Lung (tissue), 12 donors: ENCODE data around the gene ADGRF1. TPM values are rescaled to one million over a fixed set of nuclear protein-coding genes. Genes with fewer than 3 reads are reported as not detected.

Experiments
- ATAC-seq: fragments of 200-7000 bp; cut with Tn5 transposase; one replicate; pipeline ENCODE4 v1.9.1; 2020; ENCODE audit warnings: moderate number of reproducible peaks; ENCODE audit not compliant: insufficient read depth, low FRiP score
- DNase-seq, 3 donors: peaks; one replicate each; pipeline ENCODE4 v3.0.0-alpha.2; 2013 to 2017
- H3K27ac ChIP-seq, 2 donors: one replicate each; pipeline ENCODE4 v1.5.1; 2013; ENCODE audit warnings: mild to moderate bottlenecking in 2 of 2, moderate library complexity in 2 of 2, control low read depth in 1 of 2, inconsistent platforms in 1 of 2, low read depth in 1 of 2, low read length in 1 of 2
- H3K27me3 ChIP-seq, 3 donors: one replicate each; pipeline ENCODE4 v1.5.1; 2013; ENCODE audit warnings: low read length in 2 of 3; ENCODE audit not compliant: control insufficient read depth in 3 of 3, insufficient read depth in 3 of 3
- H3K36me3 ChIP-seq, 4 donors: one replicate each; pipeline ENCODE4 v1.5.1; 2013; ENCODE audit warnings: low read length in 4 of 4, mild to moderate bottlenecking in 1 of 4, moderate library complexity in 1 of 4; ENCODE audit not compliant: control insufficient read depth in 4 of 4, insufficient read depth in 4 of 4
- H3K4me1 ChIP-seq, 5 donors: one replicate each; pipeline ENCODE4 v1.5.1; 2013; ENCODE audit warnings: low read length in 5 of 5, mild to moderate bottlenecking in 2 of 5, moderate library complexity in 1 of 5; ENCODE audit not compliant: control insufficient read depth in 5 of 5, insufficient read depth in 5 of 5
- H3K4me3 ChIP-seq: one replicate; pipeline ENCODE4 v1.5.1; 2013; ENCODE audit warnings: mild to moderate bottlenecking, control low read depth, moderate library complexity
- H3K9ac ChIP-seq, 2 donors: one replicate each; pipeline ENCODE4 v1.5.1; 2013; ENCODE audit warnings: low read length in 2 of 2, control low read depth in 1 of 2; ENCODE audit not compliant: insufficient read depth in 1 of 2
- H3K9me3 ChIP-seq, 4 donors: one replicate each; pipeline ENCODE4 v1.5.1; 2013; ENCODE audit warnings: low read length in 3 of 4, mild to moderate bottlenecking in 1 of 4, moderate library complexity in 1 of 4; ENCODE audit not compliant: control insufficient read depth in 4 of 4, insufficient read depth in 3 of 4
- WGBS, 2 donors: extraction: QIAGEN DNeasy Blood & Tissue Kit; methylation state at CpG; one replicate each; pipeline ENCODE4 v1.1.7; 2013; 5-methylcytosine and 5-hydroxymethylcytosine counted together
- polyA plus RNA-seq, 2 donors: library from polyadenylated mRNA; stranded (reverse); fragments of 200-250 nt; gene quantifications; one replicate each; pipeline ENCODE4 v1.2.1, GENCODE V29; 2013
- total RNA-seq, 2 donors: library from RNA; depleted of rRNA in 1 of 2; stranded (reverse); fragments of >200 nt in 1 of 2; gene quantifications; one replicate each; pipeline ENCODE4 v1.2.1, GENCODE V29; 2014 to 2021
- TF ChIP-seq, protein P1 (sequence below): IDR thresholded peaks from 2 replicates; pipeline ENCODE4 v1.5.1; 2012; ENCODE audit warnings: mild to moderate bottlenecking; ENCODE audit errors: control extremely low read depth, extremely low read depth
- donor health status: control.
- donor health status: control.
- donor health status: Bipolar disorder and iron deficiency.
- donor health status: healthy.
- donor health status: DM: yes; HTN: yes; CAD: no.

ADGRF1 gene
- total and polyA plus RNA-seq, 4 donors = 4.0 to 23.3 (median 12.6) TPM

DNA sequence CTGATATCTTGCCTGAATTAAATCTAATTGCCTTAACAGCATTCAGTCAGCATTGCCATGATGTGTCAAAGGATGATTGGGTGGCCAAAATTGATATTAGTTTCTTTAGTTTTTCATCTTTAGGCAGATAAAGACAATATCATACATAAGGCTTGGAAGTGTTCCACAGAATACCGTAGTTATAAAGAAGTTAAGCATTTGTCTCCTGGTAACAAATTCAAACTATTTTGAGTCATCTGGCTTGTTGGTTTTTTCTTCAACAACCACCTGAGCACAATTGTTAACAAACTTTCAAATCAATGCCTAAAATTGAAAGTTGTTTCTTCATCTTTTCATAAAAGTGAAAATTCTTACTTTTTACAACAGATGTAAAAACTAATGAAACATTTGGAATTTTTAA is 72.9 kb downstream of the ADGRF1 start:
- Histone ChIP-seq H3K36me3 (no peaks in the 10 kb centered on the region), H3K4me3 (no peak overlapping the region), H3K27me3 (no peaks in the 10 kb centered on the region), H3K9me3 (no peaks in the 10 kb centered on the region), H3K9ac (no peak overlapping the region), H3K4me1 (peaks cover 0 to 5% (median 0%) of the 10 kb centered on the region in 5 donors), H3K27ac (no peak overlapping the region)
- 54 to 63% methylated on average over 1 of the region's 1 CpG for WGBS, 2 donors
- DNase-seq (no peak), ATAC-seq (no peak)
- TF ChIP-seq, protein P1, sequence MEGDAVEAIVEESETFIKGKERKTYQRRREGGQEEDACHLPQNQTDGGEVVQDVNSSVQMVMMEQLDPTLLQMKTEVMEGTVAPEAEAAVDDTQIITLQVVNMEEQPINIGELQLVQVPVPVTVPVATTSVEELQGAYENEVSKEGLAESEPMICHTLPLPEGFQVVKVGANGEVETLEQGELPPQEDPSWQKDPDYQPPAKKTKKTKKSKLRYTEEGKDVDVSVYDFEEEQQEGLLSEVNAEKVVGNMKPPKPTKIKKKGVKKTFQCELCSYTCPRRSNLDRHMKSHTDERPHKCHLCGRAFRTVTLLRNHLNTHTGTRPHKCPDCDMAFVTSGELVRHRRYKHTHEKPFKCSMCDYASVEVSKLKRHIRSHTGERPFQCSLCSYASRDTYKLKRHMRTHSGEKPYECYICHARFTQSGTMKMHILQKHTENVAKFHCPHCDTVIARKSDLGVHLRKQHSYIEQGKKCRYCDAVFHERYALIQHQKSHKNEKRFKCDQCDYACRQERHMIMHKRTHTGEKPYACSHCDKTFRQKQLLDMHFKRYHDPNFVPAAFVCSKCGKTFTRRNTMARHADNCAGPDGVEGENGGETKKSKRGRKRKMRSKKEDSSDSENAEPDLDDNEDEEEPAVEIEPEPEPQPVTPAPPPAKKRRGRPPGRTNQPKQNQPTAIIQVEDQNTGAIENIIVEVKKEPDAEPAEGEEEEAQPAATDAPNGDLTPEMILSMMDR = no peak

DNA sequence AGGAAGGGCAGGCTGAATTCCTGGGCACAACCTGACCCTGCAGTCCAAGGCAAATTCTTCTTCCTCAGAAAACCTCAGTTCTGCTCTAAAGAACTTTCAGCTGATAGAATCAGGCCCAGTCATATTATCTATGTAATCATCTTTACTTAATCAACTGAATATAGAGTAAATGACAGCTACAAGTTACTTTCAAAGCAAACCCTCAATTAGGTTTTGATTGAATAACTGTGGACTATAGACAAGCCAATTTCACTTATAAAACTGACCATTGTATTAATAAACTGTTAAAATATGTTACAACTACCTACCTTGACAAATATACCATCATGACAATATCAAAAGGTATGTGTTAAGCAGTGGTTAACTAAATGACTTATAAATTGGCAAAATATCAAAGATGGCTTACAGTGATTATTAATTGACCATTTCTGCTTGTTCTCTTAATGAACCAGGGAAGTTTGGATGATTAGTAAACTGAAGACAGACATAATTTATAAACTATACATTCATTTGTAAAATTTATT is 74.2 kb downstream of the ADGRF1 start:
- ATAC-seq = no peak
- no peaks in the 10 kb centered on the region for H3K27me3 ChIP-seq
- TF ChIP-seq, protein P1 = no peak
- no peak overlapping the region for H3K27ac ChIP-seq
- no peaks in the 10 kb centered on the region for H3K36me3 ChIP-seq
- peaks cover 0 to 9% (median 0%) of the 10 kb centered on the region in 5 donors for H3K4me1 ChIP-seq
- no peak overlapping the region for H3K9ac ChIP-seq
- no peak for DNase-seq
- H3K9me3 ChIP-seq = no peaks in the 10 kb centered on the region
- H3K4me3 ChIP-seq = no peak overlapping the region

DNA sequence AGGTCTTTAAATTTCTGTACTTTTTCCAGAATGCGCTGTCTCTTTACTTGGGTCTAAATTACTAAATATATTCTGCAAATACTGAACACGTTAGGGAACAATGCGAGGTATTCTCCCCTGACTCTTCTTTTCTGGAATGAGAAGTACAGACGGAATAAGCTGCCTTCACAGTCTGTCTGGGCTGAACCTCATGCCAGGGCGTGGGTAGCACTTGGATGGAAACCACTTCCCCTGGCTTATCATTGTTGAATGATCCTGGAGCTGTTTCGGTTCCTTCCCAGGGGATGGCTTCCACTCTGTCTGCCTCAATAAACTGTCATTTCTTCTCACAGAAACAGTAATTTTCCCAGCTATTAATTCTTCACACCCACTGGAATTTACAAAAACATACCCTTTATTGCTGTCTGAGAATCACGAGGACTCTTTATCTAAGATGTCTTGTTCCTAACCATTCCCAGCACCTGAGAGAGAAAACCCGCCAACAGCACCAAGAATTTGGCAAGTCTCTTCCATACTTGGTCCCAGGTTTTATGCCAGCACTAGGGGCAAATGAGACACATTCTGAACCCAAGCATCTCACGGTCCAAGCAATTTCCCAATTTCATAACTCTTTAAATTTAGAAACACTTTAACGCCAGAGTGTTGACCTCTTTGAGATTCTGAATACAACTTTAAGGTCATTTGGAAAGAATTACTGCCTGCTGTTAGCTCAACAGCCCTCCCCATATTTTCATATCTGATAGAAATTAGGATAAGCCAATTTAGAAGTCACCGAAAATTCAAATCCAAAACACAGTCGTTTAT is 77.2 kb downstream of the ADGRF1 start:
- no peak overlapping the region for H3K27ac ChIP-seq
- 56 to 63% methylated on average over 12 of the region's 12 CpGs for WGBS, 2 donors

More for the DNA sequence above, 77.2 kb downstream of the ADGRF1 start:
- Histone ChIP-seq H3K27me3 (no peaks in the 10 kb centered on the region), H3K36me3 (no peaks in the 10 kb centered on the region), H3K9ac (no peak overlapping the region), H3K9me3 (no peaks in the 10 kb centered on the region), H3K4me1 (peaks cover 0 to 9% (median 0%) of the 10 kb centered on the region in 5 donors), H3K4me3 (no peak overlapping the region)
- ATAC-seq (no peak), DNase-seq (no peak)
- TF ChIP-seq, protein P1 = no peak
